ENCODE results near the gene DNAI4. TPM values are rescaled to one million over a fixed set of nuclear protein-coding genes. Genes with fewer than 3 reads are reported as not detected.

DNAI4 gene
- total and polyA plus RNA-seq, 12 donors: 1.6 to 9.0 (median 4.3) TPM

GRCh38 chr1:66931590-66931989 lies 6.9 kb upstream of the DNAI4 start:
- WGBS, 4 donors: 8 to 19% (median 14%) methylated on average over 4 of the region's 4 CpGs
- H3K9me3 ChIP-seq (replicated peaks in 1 of 3): no peaks in the 10 kb centered on the region
- H3K36me3 ChIP-seq (replicated peaks in 1 of 2): no peaks in the 10 kb centered on the region
- TF ChIP-seq POLR2A (IDR thresholded peaks at IDR 0.05) (no peak), CTCF (IDR thresholded peaks at IDR 0.05) (no peak)
- DNase-seq: no peak
- intact Hi-C loops (cut with DNase I): no loop called here
- peak overlapping the region in 2 of 4 donors; percentile 74 to 78 for H3K4me3 ChIP-seq
- H3K4me1 ChIP-seq (replicated peaks in 1 of 2): peaks cover 38 to 80% of the 10 kb centered on the region in 2 donors
- H3K27ac ChIP-seq: peak overlapping the region; percentile 94 to 99 (median 97)
- H3K27me3 ChIP-seq: no peaks in the 10 kb centered on the region

- Histone ChIP-seq H3K4me1 (replicated peaks in 1 of 2) (peaks cover 39 to 84% of the 10 kb centered on the region in 2 donors), H3K9me3 (replicated peaks in 1 of 3) (no peaks in the 10 kb centered on the region), H3K27me3 (no peaks in the 10 kb centered on the region), H3K4me3 (peak overlapping the region in 3 of 4 donors; percentile 74 to 92 (median 78)), H3K27ac (peak overlapping the region; percentile 94 to 99 (median 97)), H3K36me3 (replicated peaks in 1 of 2) (no peaks in the 10 kb centered on the region)
- 0 to 2% (median 0%) methylated on average over 6 of the region's 6 CpGs for WGBS, 4 donors
- no peak for TF ChIP-seq CTCF (IDR thresholded peaks at IDR 0.05)
- TF ChIP-seq POLR2A (IDR thresholded peaks at IDR 0.05): no peak
- DNase-seq: no peak
- intact Hi-C loops (cut with DNase I): no loop called here
Measured at GRCh38 chr1:66930823-66931174, 6.1 kb upstream of the DNAI4 start.

GRCh38 chr1:66929999-66930822 lies 5.6 kb upstream of the DNAI4 start:
- intact Hi-C loops (cut with DNase I): no loop called here
- H3K4me1 ChIP-seq (replicated peaks in 1 of 2): peaks cover 36 to 80% of the 10 kb centered on the region in 2 donors
- H3K36me3 ChIP-seq (replicated peaks in 1 of 2): no peaks in the 10 kb centered on the region
- peak overlapping the region; percentile 94 to 99 (median 97) for H3K27ac ChIP-seq
- no peaks in the 10 kb centered on the region for H3K27me3 ChIP-seq
- H3K9me3 ChIP-seq (replicated peaks in 1 of 3): no peaks in the 10 kb centered on the region
- peak; percentile 94 to 97 (median 96) for DNase-seq
- WGBS, 4 donors: 0 to 1% (median 0%) methylated on average over 18 to 83 of the region's 83 CpGs
- H3K4me3 ChIP-seq: peak overlapping the region; percentile 73 to 92 (median 76)
- TF ChIP-seq CTCF (IDR thresholded peaks at IDR 0.05) (peak in 4 of 6 experiments; percentile 19 to 47 (median 45)), POLR2A (IDR thresholded peaks at IDR 0.05) (peak; percentile 74 to 90)

- TF ChIP-seq CTCF (IDR thresholded peaks at IDR 0.05) (no peak), POLR2A (IDR thresholded peaks at IDR 0.05) (no peak)
- no peaks in the 10 kb centered on the region for H3K9me3 ChIP-seq (replicated peaks in 1 of 3)
Measured at GRCh38 chr1:66929691-66929998, 5.0 kb upstream of the DNAI4 start.

More at GRCh38 chr1:66929691-66929998, 5.0 kb upstream of the DNAI4 start:
- Histone ChIP-seq H3K4me1 (replicated peaks in 1 of 2) (peaks cover 32 to 74% of the 10 kb centered on the region in 2 donors), H3K4me3 (peak overlapping the region in 3 of 4 donors; percentile 23 to 78 (median 74)), H3K27me3 (no peaks in the 10 kb centered on the region), H3K27ac (peak overlapping the region; percentile 94 to 99 (median 97)), H3K36me3 (replicated peaks in 1 of 2) (no peaks in the 10 kb centered on the region)
- WGBS, 4 donors: 5 to 9% (median 6%) methylated on average over 9 of the region's 9 CpGs
- intact Hi-C loops (cut with DNase I): no loop called here
- DNase-seq: no peak
